HepG2 (cell line): ENCODE data around the gene ABHD15. TPM values are rescaled to one million over a fixed set of nuclear protein-coding genes. Genes with fewer than 3 reads are reported as not detected.

Experiments used
- ELF1 ChIP-seq: sonication (generic); formaldehyde crosslinking; IDR thresholded peaks from 2 replicates; pipeline ENCODE4 v1.4.0; 2020; ENCODE audit warnings: missing genetic modification reagents
- ERF ChIP-seq: IDR thresholded peaks from 2 replicates; pipeline ENCODE4 v1.6.1; 2018; ENCODE audit warnings: missing biosample characterization, missing genetic modification reagents
- FOSL1 ChIP-seq: sonication (generic); formaldehyde crosslinking; IDR thresholded peaks from 2 replicates; pipeline ENCODE4 v1.9.0; 2021; ENCODE audit warnings: missing genetic modification reagents, borderline replicate concordance
- HDAC1 ChIP-seq: sonication (generic); formaldehyde crosslinking; IDR thresholded peaks from 2 replicates; pipeline ENCODE4 v1.5.1; 2020; ENCODE audit warnings: mild to moderate bottlenecking, missing genetic modification reagents
- NFYC ChIP-seq: IDR thresholded peaks from 2 replicates; pipeline ENCODE4 v1.6.1; 2016; ENCODE audit warnings: missing genetic modification reagents, missing compliant biosample characterization
- POGZ ChIP-seq: sonication (generic); formaldehyde crosslinking; IDR thresholded peaks from 2 replicates; pipeline ENCODE4 v1.4.0; 2020; ENCODE audit warnings: mild to moderate bottlenecking, missing genetic modification reagents
- SRSF1 ChIP-seq: fragments of 200-400 bp; formaldehyde crosslinking; optimal IDR thresholded peaks from 2 replicates; pipeline ENCODE3; 2017; ENCODE audit warnings: mild to moderate bottlenecking, low read depth, low read length, moderate library complexity
- TCF12 ChIP-seq, 2 experiments: fragments of 450-650 bp in 1 of 2; sonication (generic) in 1 of 2; formaldehyde crosslinking in 1 of 2; IDR thresholded peaks; 2 replicates each; pipeline versions ENCODE4 v1.6.1 to v1.8.0; 2017 to 2022; ENCODE audit warnings: antibody characterized with exemption in 1 of 2, mild to moderate bottlenecking in 1 of 2, missing genetic modification reagents in 1 of 2, moderate library complexity in 1 of 2
- ZFP37 ChIP-seq: sonication (generic); formaldehyde crosslinking; IDR thresholded peaks from 2 replicates; pipeline ENCODE4 v1.4.0; 2020; ENCODE audit warnings: missing genetic modification reagents, borderline replicate concordance
- ZNF318 ChIP-seq: sonication (generic); formaldehyde crosslinking; IDR thresholded peaks from 2 replicates; pipeline ENCODE4 v1.4.0; 2020; ENCODE audit warnings: mild to moderate bottlenecking, missing genetic modification reagents
- ZNF513 ChIP-seq: sonication (generic); formaldehyde crosslinking; conservative IDR thresholded peaks from 2 replicates; pipeline ENCODE4 v1.5.0; 2020; ENCODE audit warnings: missing genetic modification reagents
- ZNF788 ChIP-seq: sonication (generic); formaldehyde crosslinking; IDR thresholded peaks from 2 replicates; pipeline ENCODE4 v1.5.0; 2020; ENCODE audit warnings: mild to moderate bottlenecking, missing genetic modification reagents, borderline replicate concordance
- ZNF879 ChIP-seq: sonication (generic); formaldehyde crosslinking; IDR thresholded peaks from 2 replicates; pipeline ENCODE4 v1.8.1; 2023; ENCODE audit warnings: missing genetic modification reagents
- polyA plus RNA-seq, 8 experiments: library from polyadenylated mRNA; depleted of rRNA in 3 of 8; stranded (reverse) in 7 of 8; unstranded in 1 of 8; fragments of >200 nt; fragmentation: Illumina TruSeq in 4 of 8; extraction: Trizol in 4 of 8; gene quantifications; 2 replicates each; pipeline versions ENCODE4 v1.2.1 to v1.2.3, GENCODE V29; 2011 to 2016; ENCODE audit warnings: low read depth in 4 of 8, missing spikeins in 1 of 8, mixed read lengths in 1 of 8; ENCODE audit not compliant: insufficient read depth in 1 of 8
- total RNA-seq, 5 experiments: library from RNA; depleted of rRNA; stranded (reverse); fragments of >200 nt; fragmentation: Illumina TruSeq; extraction: Trizol; gene quantifications; 2 replicates each; pipeline ENCODE4 v1.2.3, GENCODE V29; 2016; ENCODE audit warnings: low read depth in 1 of 5
- TF ChIP-seq, protein P1 (sequence below): sonication (generic); formaldehyde crosslinking; IDR thresholded peaks from 2 replicates; pipeline ENCODE4 v1.5.0; 2020; ENCODE audit warnings: missing genetic modification reagents
- TF ChIP-seq, protein P2 (sequence below): IDR thresholded peaks from 2 replicates; pipeline ENCODE4 v1.6.1; 2016; ENCODE audit warnings: low read depth, borderline replicate concordance

The ABHD15 gene
- total and polyA plus RNA-seq, 2 of the 13 experiments (the other 11 are each of a cell fraction or from before 2014, with no cell fraction given), result 2.4 to 7.7 TPM

DNA sequence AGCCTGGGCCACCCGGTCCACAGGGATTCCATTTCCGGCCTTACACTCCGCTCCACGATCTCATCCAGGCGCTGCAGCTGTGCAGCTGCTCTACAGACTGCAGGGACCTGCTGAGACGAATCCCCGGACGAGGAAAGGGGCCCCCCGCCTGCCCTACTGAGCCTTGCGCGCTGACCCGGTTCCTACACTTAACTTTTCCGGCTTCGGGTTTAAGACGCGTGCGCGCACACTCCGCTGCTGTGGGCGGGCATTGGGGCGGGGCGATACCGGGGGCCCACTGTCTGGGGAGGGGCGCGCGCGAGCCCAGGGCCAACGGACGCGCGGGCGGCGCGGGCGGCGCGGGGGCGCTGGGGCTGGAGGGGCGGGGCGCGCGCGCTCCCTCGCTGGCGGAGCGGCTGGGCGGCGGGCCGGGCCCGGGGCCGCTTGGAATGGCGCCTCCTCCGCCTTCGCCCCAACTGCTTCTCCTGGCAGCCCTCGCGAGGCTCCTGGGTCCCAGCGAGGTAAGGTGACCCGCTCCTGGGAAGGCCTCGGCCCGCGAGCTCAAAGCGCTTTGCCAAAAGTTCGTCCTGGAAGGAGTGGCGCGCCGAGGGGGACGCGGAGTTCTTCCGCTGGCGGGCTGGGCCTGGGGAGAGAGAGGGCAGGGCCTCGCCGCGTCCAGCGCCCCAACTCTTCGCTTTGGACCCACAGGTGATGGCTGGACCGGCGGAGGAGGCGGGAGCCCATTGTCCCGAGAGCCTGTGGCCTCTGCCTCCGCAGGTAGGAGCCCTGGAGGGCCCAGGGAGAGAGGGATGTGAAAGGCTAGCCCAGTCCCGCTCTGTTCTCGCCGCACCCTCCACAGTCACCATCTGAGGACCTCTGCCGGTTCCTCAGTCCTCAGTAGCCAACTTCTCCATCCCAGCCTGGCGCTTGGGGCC is 1.8 kb upstream of the ABHD15 start, which contains the start of gene TP53I13 (continued):
- TF ChIP-seq ZNF879 (no peak), ZNF788 (CRISPR knock-in tag) (peak; percentile 15; the same call in 1 of the 2 replicates), ERF (CRISPR knock-in tag) (peak; percentile 23; the same call in 1 of the 2 replicates), ZNF513 (CRISPR knock-in tag) (no peak), NFYC (CRISPR knock-in tag) (no peak), ZFP37 (CRISPR knock-in tag) (no peak), FOSL1 (CRISPR knock-in tag) (no peak), TCF12 (IDR thresholded peaks at IDR 0.05) (no peak), TCF12 (CRISPR knock-in tag; IDR thresholded peaks at IDR 0.05) (no peak), HDAC1 (CRISPR knock-in tag) (peak; percentile 62), POGZ (CRISPR knock-in tag) (peak; percentile 52; the same call in 1 of the 2 replicates), SRSF1 (peak; percentile 55), ZNF318 (0 out of 2 replicates have a peak, but pooled peaks have one; percentile 11), ELF1 (0 out of 2 replicates have a peak, but pooled peaks have one; percentile 12)
- TF ChIP-seq, protein P1, sequence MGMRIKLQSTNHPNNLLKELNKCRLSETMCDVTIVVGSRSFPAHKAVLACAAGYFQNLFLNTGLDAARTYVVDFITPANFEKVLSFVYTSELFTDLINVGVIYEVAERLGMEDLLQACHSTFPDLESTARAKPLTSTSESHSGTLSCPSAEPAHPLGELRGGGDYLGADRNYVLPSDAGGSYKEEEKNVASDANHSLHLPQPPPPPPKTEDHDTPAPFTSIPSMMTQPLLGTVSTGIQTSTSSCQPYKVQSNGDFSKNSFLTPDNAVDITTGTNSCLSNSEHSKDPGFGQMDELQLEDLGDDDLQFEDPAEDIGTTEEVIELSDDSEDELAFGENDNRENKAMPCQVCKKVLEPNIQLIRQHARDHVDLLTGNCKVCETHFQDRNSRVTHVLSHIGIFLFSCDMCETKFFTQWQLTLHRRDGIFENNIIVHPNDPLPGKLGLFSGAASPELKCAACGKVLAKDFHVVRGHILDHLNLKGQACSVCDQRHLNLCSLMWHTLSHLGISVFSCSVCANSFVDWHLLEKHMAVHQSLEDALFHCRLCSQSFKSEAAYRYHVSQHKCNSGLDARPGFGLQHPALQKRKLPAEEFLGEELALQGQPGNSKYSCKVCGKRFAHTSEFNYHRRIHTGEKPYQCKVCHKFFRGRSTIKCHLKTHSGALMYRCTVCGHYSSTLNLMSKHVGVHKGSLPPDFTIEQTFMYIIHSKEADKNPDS (CRISPR knock-in tag), result no peak
- TF ChIP-seq, protein P2, sequence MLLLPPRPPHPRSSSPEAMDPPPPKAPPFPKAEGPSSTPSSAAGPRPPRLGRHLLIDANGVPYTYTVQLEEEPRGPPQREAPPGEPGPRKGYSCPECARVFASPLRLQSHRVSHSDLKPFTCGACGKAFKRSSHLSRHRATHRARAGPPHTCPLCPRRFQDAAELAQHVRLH (CRISPR knock-in tag), result 0 out of 2 replicates have a peak, but pooled peaks have one; percentile 14
